K562 (cell line): Measurements from ENCODE around the gene DAPP1. TPM values are rescaled to one million over a fixed set of nuclear protein-coding genes. Genes with fewer than 3 reads are reported as not detected.

Experiments used
- BCL6 ChIP-seq: fragments of 250-450 bp; sonication (Bioruptor Pico); IDR thresholded peaks from 2 replicates; pipeline ENCODE4 v1.4.0; 2020
- CEBPG ChIP-seq, 3 experiments: fragments of 200-800 bp in 1 of 3; sonication (Bioruptor generic) in 1 of 3; sonication (generic) in 1 of 3; formaldehyde crosslinking in 1 of 3; IDR thresholded peaks in 2 of 3; conservative IDR thresholded peaks in 1 of 3; 2 replicates each; pipeline versions ENCODE4 v1.6.1 to v1.8.0; 2016 to 2022; ENCODE audit warnings: missing compliant biosample characterization in 2 of 3, missing genetic modification characterization in 2 of 3, mild to moderate bottlenecking in 1 of 3, missing genetic modification reagents in 1 of 3
- CREM ChIP-seq: IDR thresholded peaks from 2 replicates; pipeline ENCODE4 v1.6.1; 2014; ENCODE audit warnings: antibody characterized with exemption, low read depth
- DPF2 ChIP-seq: fragments of 450-650 bp; IDR thresholded peaks from 2 replicates; pipeline ENCODE4 v1.6.1; 2016
- FOSL1 ChIP-seq: fragments of 200-800 bp; sonication (Bioruptor generic); conservative IDR thresholded peaks from 2 replicates; pipeline ENCODE4 v1.6.1; 2016; ENCODE audit warnings: missing genetic modification characterization, missing compliant biosample characterization
- FOXA3 ChIP-seq, 2 experiments: fragments of 450-650 bp in 1 of 2; sonication (generic) in 1 of 2; formaldehyde crosslinking; IDR thresholded peaks in 1 of 2; conservative IDR thresholded peaks in 1 of 2; 2 replicates each; pipeline versions ENCODE4 v1.4.0 to v1.8.0; 2020 to 2022; ENCODE audit warnings: mild to moderate bottlenecking in 2 of 2, missing genetic modification reagents in 1 of 2
- HMGXB4 ChIP-seq: sonication (generic); formaldehyde crosslinking; IDR thresholded peaks from 2 replicates; pipeline ENCODE4 v1.8.1; 2023; ENCODE audit warnings: mild to moderate bottlenecking, missing genetic modification reagents
- JUN ChIP-seq, 2 experiments: sonication (generic) in 1 of 2; formaldehyde crosslinking in 1 of 2; IDR thresholded peaks; 2 replicates each; pipeline versions ENCODE4 v1.6.1 to v1.8.0; 2012 to 2022; ENCODE audit warnings: borderline replicate concordance in 2 of 2, mild to moderate bottlenecking in 2 of 2, improper control_type of control experiment in 1 of 2, low read depth in 1 of 2, low read length in 1 of 2, missing genetic modification reagents in 1 of 2
- NUFIP1 ChIP-seq: fragments of 450-650 bp; IDR thresholded peaks from 2 replicates; pipeline ENCODE4 v1.6.1; 2018; ENCODE audit not compliant: partially characterized antibody
- SAFB ChIP-seq: fragments of 200-400 bp; formaldehyde crosslinking; IDR thresholded peaks from 2 replicates; pipeline ENCODE4 v1.6.1; 2017; ENCODE audit warnings: low read depth, low read length, borderline replicate concordance
- SIN3A ChIP-seq, 2 experiments: fragments of 150-350 bp in 1 of 2; IDR thresholded peaks; 2 replicates each; pipeline ENCODE4 v1.6.1; 2011 to 2016; ENCODE audit warnings: borderline replicate concordance in 2 of 2, low read depth in 2 of 2, low read length in 2 of 2, mild to moderate bottlenecking in 2 of 2, moderate library complexity in 2 of 2; ENCODE audit not compliant: control insufficient read depth in 1 of 2
- SMAD4 ChIP-seq: fragments of 250-450 bp; sonication (Bioruptor Pico); conservative IDR thresholded peaks from 2 replicates; pipeline ENCODE4 v1.8.0; 2021; ENCODE audit warnings: inconsistent platforms, mild to moderate bottlenecking, moderate library complexity
- TCF3 ChIP-seq: sonication (generic); formaldehyde crosslinking; IDR thresholded peaks from 2 replicates; pipeline ENCODE4 v1.4.0; 2020; ENCODE audit warnings: mild to moderate bottlenecking, missing genetic modification reagents
- USF2 ChIP-seq: sonication (generic); formaldehyde crosslinking; IDR thresholded peaks from 2 replicates; pipeline ENCODE4 v1.5.0; 2020; ENCODE audit warnings: missing genetic modification reagents
- XRCC5 ChIP-seq: fragments of 200-400 bp; formaldehyde crosslinking; IDR thresholded peaks from 2 replicates; pipeline ENCODE4 v1.6.1; 2017; ENCODE audit warnings: low read depth, mild to moderate bottlenecking, low read length
- ZNF318 ChIP-seq, 2 experiments: fragments of 450-650 bp; IDR thresholded peaks; 2 replicates each; pipeline ENCODE4 v1.6.1; 2016; ENCODE audit warnings: mild to moderate bottlenecking in 2 of 2, borderline replicate concordance in 1 of 2, low read depth in 1 of 2, moderate library complexity in 1 of 2
- polyA plus RNA-seq, 8 experiments: library from polyadenylated mRNA; depleted of rRNA in 4 of 8; stranded (reverse) in 5 of 8; unstranded in 3 of 8; fragments of >200 nt; fragmentation: Nextera tagmentation in 2 of 8; fragmentation: Illumina TruSeq in 1 of 8; extraction: Ambion mirVana in 2 of 8; extraction: Trizol in 1 of 8; gene quantifications; 2 replicates each; pipeline versions ENCODE4 v1.2.1 to v1.2.3, GENCODE V29; 2011 to 2014; ENCODE audit warnings: inconsistent platforms in 1 of 8, missing spikeins in 1 of 8
- total RNA-seq, 7 experiments: library from RNA; depleted of rRNA in 6 of 7; stranded (reverse); fragments of >200 nt in 6 of 7; fragmentation: Illumina TruSeq in 2 of 7; extraction: Trizol in 2 of 7; gene quantifications; 2 replicates each; pipeline versions ENCODE4 v1.2.1 to v1.2.3, GENCODE V29; 2011 to 2021; ENCODE audit warnings: low replicate concordance in 1 of 7

DAPP1 gene
- total and polyA plus RNA-seq, 9 of the 15 experiments (the other 6 are each of a cell fraction or from before 2014, with no cell fraction given) = 1.9 to 7.2 (median 3.6) TPM

GRCh38 chr4:99863804-99864203 is 47.2 kb downstream of the DAPP1 start (continued):
- TF ChIP-seq CEBPG (CRISPR knock-in tag; IDR thresholded peaks at IDR 0.05) (no peak), CEBPG (tag; conservative IDR thresholded peaks at IDR 0.05 in 1 of 2, IDR thresholded peaks at IDR 0.05 in 1 of 2) (0 out of 4 replicates have a peak, but pooled peaks of 1 of the 2 experiments have one; percentile 15), NUFIP1 (no peak), FOXA3 (CRISPR knock-in tag; conservative IDR thresholded peaks at IDR 0.05 in 1 of 2, IDR thresholded peaks at IDR 0.05 in 1 of 2) (peak in 1 of 2 experiments; percentile 78; a peak in 2 of 4 replicates), TCF3 (CRISPR knock-in tag) (no peak), ZNF318 (IDR thresholded peaks at IDR 0.05; ENCODE audit: borderline replicate concordance in 1 of 2, low read depth in 1 of 2) (peak in 1 of 2 experiments; percentile 66; a peak in 1 of 4 replicates), DPF2 (peak; percentile 43; the same call in 1 of the 2 replicates), FOSL1 (peak; percentile 48), CREM (peak; percentile 27; the same call in 1 of the 2 replicates), SAFB (no peak), HMGXB4 (CRISPR knock-in tag) (no peak), SMAD4 (peak; percentile 56), JUN (IDR thresholded peaks at IDR 0.05; ENCODE audit: borderline replicate concordance, low read depth, low read length) (peak; percentile 38; the same call in 1 of the 2 replicates), JUN (CRISPR knock-in tag; IDR thresholded peaks at IDR 0.05; ENCODE audit: borderline replicate concordance) (no peak), SIN3A (IDR thresholded peaks at IDR 0.05; ENCODE audit: borderline replicate concordance in 2 of 2, control insufficient read depth in 1 of 2, low read depth in 2 of 2, low read length in 2 of 2) (no peak), BCL6 (no peak), XRCC5 (no peak), USF2 (CRISPR knock-in tag) (no peak)
- TF ChIP-seq, all 486 proteins: peak for 19
